H1 (cell line): ENCODE data around the gene ADGRF1. TPM values are rescaled to one million over a fixed set of nuclear protein-coding genes. Genes with fewer than 3 reads are reported as not detected.

Source experiments
- ATF2 ChIP-seq: IDR thresholded peaks from 2 replicates; pipeline ENCODE4 v1.6.1; 2012; ENCODE audit warnings: low read length, inconsistent platforms
- CEBPB ChIP-seq: IDR thresholded peaks from 2 replicates; pipeline ENCODE4 v1.6.1; 2012; ENCODE audit warnings: low read depth, low read length
- CTBP2 ChIP-seq: IDR thresholded peaks from 2 replicates; pipeline ENCODE4 v1.7.0; 2011; ENCODE audit warnings: borderline replicate concordance, mild to moderate bottlenecking, moderate library complexity, mixed read lengths, low read length; ENCODE audit not compliant: insufficient read depth, insufficient read length
- KDM4A ChIP-seq: IDR thresholded peaks from one replicate; pipeline ENCODE4 v1.7.1; 2012; ENCODE audit warnings: low read depth, mild to moderate bottlenecking, moderate library complexity, low read length, inconsistent platforms; ENCODE audit not compliant: severe bottlenecking
- NRF1 ChIP-seq: IDR thresholded peaks from 2 replicates; pipeline ENCODE4 v1.6.1; 2011; ENCODE audit warnings: mild to moderate bottlenecking, low read depth, low read length, improper control_type of control experiment
- POLR2AphosphoS5 ChIP-seq: IDR thresholded peaks from 2 replicates; pipeline ENCODE4 v1.6.1; 2011; ENCODE audit warnings: low read depth, low read length
- RNF2 ChIP-seq: fragments of 200-900, 300-1000 bp; sonication (generic); IDR thresholded peaks from 2 replicates; pipeline ENCODE4 v1.7.1; 2016; ENCODE audit warnings: borderline replicate concordance, low read depth, mild to moderate bottlenecking, antibody characterized with exemption, low read length; ENCODE audit not compliant: poor library complexity, severe bottlenecking; ENCODE audit errors: missing control alignments
- SIN3A ChIP-seq, 2 experiments: IDR thresholded peaks in 1 of 2; conservative IDR thresholded peaks in 1 of 2; 2 replicates each; pipeline ENCODE4 v1.6.1; 2011 to 2012; ENCODE audit warnings: low read length in 2 of 2, improper control_type of control experiment in 1 of 2, low read depth in 1 of 2, mild to moderate bottlenecking in 1 of 2
- TAF1 ChIP-seq: IDR thresholded peaks from 2 replicates; pipeline ENCODE4 v1.6.1; 2011; ENCODE audit warnings: mild to moderate bottlenecking, low read depth, low read length
- ZNF274 ChIP-seq: IDR thresholded peaks from 2 replicates; pipeline ENCODE4 v1.7.0; 2012; ENCODE audit warnings: low read length, borderline replicate concordance; ENCODE audit errors: extremely low read depth
- polyA plus RNA-seq, 7 experiments: library from polyadenylated mRNA; depleted of rRNA in 3 of 7; stranded (reverse) in 5 of 7; unstranded in 2 of 7; fragments of >200 nt in 5 of 7; fragments of 200-250 nt in 2 of 7; gene quantifications; 1 replicate in 5 of 7; 2 replicates in 1 of 7; 4 replicates in 1 of 7; pipeline versions ENCODE4 v1.2.1 to v1.2.3, GENCODE V29; 2011 to 2013; ENCODE audit warnings: missing spikeins in 2 of 7, mixed read lengths in 2 of 7
- total RNA-seq: library from RNA; stranded (reverse); fragmentation: NEBNext Ultra II Directional; extraction: Animal tissue kit (Norgen Biotek cat#: 25700); gene quantifications from 2 replicates; pipeline ENCODE4 v1.2.1, GENCODE V29; 2021

The ADGRF1 gene
- total and polyA plus RNA-seq, 2 of the 8 experiments (the other 6 are each of a cell fraction or from before 2014, with no cell fraction given) = not detected

GRCh38 chr6:47032974-47033765 lies 9.0 kb downstream of the ADGRF1 start (continued):
- no peak for TF ChIP-seq ATF2
- no peak for TF ChIP-seq NRF1
- TF ChIP-seq TAF1 = no peak
- no peak for TF ChIP-seq RNF2
- no peak for TF ChIP-seq CTBP2
- TF ChIP-seq ZNF274 = no peak
- no peak for TF ChIP-seq KDM4A
- TF ChIP-seq POLR2AphosphoS5 = no peak
- TF ChIP-seq SIN3A (conservative IDR thresholded peaks at IDR 0.05 in 1 of 2, IDR thresholded peaks at IDR 0.05 in 1 of 2; ENCODE audit: low read depth in 1 of 2, low read length in 2 of 2) = no peak
- TF ChIP-seq CEBPB = no peak
